NOMO-1 treated with DMSO at 0.1 percent for 48 hours (cell line): ENCODE results near the gene FOXJ1.

Experiments used
- DNase-seq: peaks from one replicate; lab custom pipeline; 2025; ENCODE audit not compliant: unreplicated experiment; lab: John Stamatoyannopoulos, UW

Gene FOXJ1

GRCh38 chr17:76124582-76125390 is 16.3 kb downstream of the FOXJ1 start:
- no peak for DNase-seq

GRCh38 chr17:76123749-76124581 is 17.1 kb downstream of the FOXJ1 start:
- no peak for DNase-seq

GRCh38 chr17:76123191-76123499 is 17.9 kb downstream of the FOXJ1 start:
- no peak for DNase-seq

GRCh38 chr17:76122431-76123190 is 18.4 kb downstream of the FOXJ1 start:
- no peak for DNase-seq

GRCh38 chr17:76121932-76122430 is 19.1 kb downstream of the FOXJ1 start:
- no peak for DNase-seq

GRCh38 chr17:76120658-76121008 is 20.4 kb downstream of the FOXJ1 start:
- DNase-seq, result no peak

GRCh38 chr17:76119409-76120371 is 21.4 kb downstream of the FOXJ1 start:
- DNase-seq, result no peak

GRCh38 chr17:76115138-76115754 is 25.8 kb downstream of the FOXJ1 start:
- DNase-seq, result no peak

GRCh38 chr17:76111956-76112355 is 29.1 kb downstream of the FOXJ1 start:
- no peak for DNase-seq

GRCh38 chr17:76107509-76107908 is 33.5 kb downstream of the FOXJ1 start:
- no peak for DNase-seq

- DNase-seq, result peak; percentile 32
Measured at GRCh38 chr17:76106703-76107102, 34.3 kb downstream of the FOXJ1 start.

GRCh38 chr17:76104896-76105231 is 36.2 kb downstream of the FOXJ1 start:
- DNase-seq, result no peak

- DNase-seq, result peak; percentile 49
Measured at GRCh38 chr17:76104140-76104895, 36.7 kb downstream of the FOXJ1 start.

- DNase-seq, result peak; percentile 86
Measured at GRCh38 chr17:76103274-76104139, 37.5 kb downstream of the FOXJ1 start, which contains the start of gene EXOC7. Gene EXOC7, minus strand, starts transcription at chr17:76103787. Its CDS starts 95 bp downstream, at chr17:76103692.

- DNase-seq, result no peak
Measured at GRCh38 chr17:76102944-76103273, 38.1 kb downstream of the FOXJ1 start.

- no peak for DNase-seq
Measured at GRCh38 chr17:76097716-76098295, 43.2 kb downstream of the FOXJ1 start.

GRCh38 chr17:76095943-76096342 is 45.1 kb downstream of the FOXJ1 start:
- no peak for DNase-seq

GRCh38 chr17:76094046-76094445 is 47.0 kb downstream of the FOXJ1 start:
- DNase-seq, result no peak
